Natural killer cell (primary cell): ENCODE measurements around the gene ZNF618. TPM values are rescaled to one million over a fixed set of nuclear protein-coding genes. Genes with fewer than 3 reads are reported as not detected.

Experiments
- ATAC-seq, 3 donors: fragments of 150-1000 bp in 2 of 3; fragments of 200-7000 bp in 1 of 3; cut with Tn5 transposase; 1 replicate in 1 of 3; 2 replicates in 2 of 3; pipeline ENCODE4 v1.10.0; 2021; ENCODE audit warnings: mild to moderate bottlenecking in 2 of 3, moderate library complexity in 2 of 3
- DNase-seq, 2 donors: peaks; one replicate each; pipeline versions ENCODE4 v3.0.0 to v3.0.0-alpha.2; 2013 to 2021; ENCODE audit warnings: mixed read lengths in 1 of 2
- H3K27ac ChIP-seq: one replicate; pipeline ENCODE4 v1.5.1; 2013; ENCODE audit warnings: mild to moderate bottlenecking, low read length
- H3K27me3 ChIP-seq: one replicate; pipeline ENCODE4 v1.6.1; 2013; ENCODE audit warnings: low read length; ENCODE audit not compliant: control insufficient read depth, insufficient read depth
- H3K36me3 ChIP-seq: one replicate; pipeline ENCODE4 v1.6.1; 2013; ENCODE audit warnings: low read length; ENCODE audit not compliant: control insufficient read depth, insufficient read depth
- H3K4me1 ChIP-seq: one replicate; pipeline ENCODE4 v1.6.1; 2013; ENCODE audit warnings: low read length; ENCODE audit not compliant: control insufficient read depth, insufficient read depth
- H3K4me3 ChIP-seq: one replicate; pipeline ENCODE4 v1.5.1; 2013; ENCODE audit warnings: low read length
- H3K9me3 ChIP-seq: one replicate; pipeline ENCODE4 v1.6.1; 2013; ENCODE audit warnings: low read length; ENCODE audit not compliant: control insufficient read depth, insufficient read depth
- H3K27ac Mint-ChIP-seq, 2 donors: one replicate each; pipeline ENCODE4 v1.8.0; 2022; ENCODE audit warnings: mild to moderate bottlenecking in 2 of 2, mixed read lengths in 2 of 2, moderate library complexity in 1 of 2
- H3K27me3 Mint-ChIP-seq, 2 donors: one replicate each; pipeline ENCODE4 v1.8.0; 2022; ENCODE audit warnings: low read depth in 2 of 2, mixed read lengths in 2 of 2
- H3K36me3 Mint-ChIP-seq: one replicate; pipeline ENCODE4 v1.8.0; 2022; ENCODE audit warnings: mixed read lengths
- H3K4me1 Mint-ChIP-seq, 2 donors: one replicate each; pipeline ENCODE4 v1.8.0; 2022; ENCODE audit warnings: mixed read lengths in 2 of 2
- H3K4me3 Mint-ChIP-seq: one replicate; pipeline ENCODE4 v1.8.0; 2022; ENCODE audit warnings: mild to moderate bottlenecking, moderate library complexity, mixed read lengths
- H3K9me3 Mint-ChIP-seq, 2 donors: one replicate each; pipeline ENCODE4 v1.8.0; 2022; ENCODE audit warnings: mixed read lengths in 2 of 2
- WGBS: methylation state at CpG from one replicate; pipeline ENCODE4 v1.1.7; 2013; ENCODE audit warnings: missing lambda C conversion rate; ENCODE audit not compliant: insufficient coverage; 5-methylcytosine and 5-hydroxymethylcytosine counted together
- intact Hi-C: fragments of 100-400 bp; cut with micrococcal nuclease; formaldehyde crosslinking; loops from one replicate; pipeline ENCODE4 v1.14.2; 2022
- total RNA-seq, 4 donors: library from RNA; stranded (reverse); fragments of 120-200 nt in 1 of 4; gene quantifications; one replicate each; pipeline versions ENCODE4 v1.2.3 to v1.2.4, GENCODE V29; 2013 to 2022
- TF ChIP-seq, protein P1 (sequence below): fragments of 200-600 bp; IDR thresholded peaks from one replicate; pipeline ENCODE4 v1.8.0; 2022; ENCODE audit warnings: antibody characterized with exemption

Gene ZNF618
- total RNA-seq, 3 donors from 2014 or later (not counting 1 experiment from before 2014, with no cell fraction given) = 9.2 to 10.7 (median 10.0) TPM

DNA sequence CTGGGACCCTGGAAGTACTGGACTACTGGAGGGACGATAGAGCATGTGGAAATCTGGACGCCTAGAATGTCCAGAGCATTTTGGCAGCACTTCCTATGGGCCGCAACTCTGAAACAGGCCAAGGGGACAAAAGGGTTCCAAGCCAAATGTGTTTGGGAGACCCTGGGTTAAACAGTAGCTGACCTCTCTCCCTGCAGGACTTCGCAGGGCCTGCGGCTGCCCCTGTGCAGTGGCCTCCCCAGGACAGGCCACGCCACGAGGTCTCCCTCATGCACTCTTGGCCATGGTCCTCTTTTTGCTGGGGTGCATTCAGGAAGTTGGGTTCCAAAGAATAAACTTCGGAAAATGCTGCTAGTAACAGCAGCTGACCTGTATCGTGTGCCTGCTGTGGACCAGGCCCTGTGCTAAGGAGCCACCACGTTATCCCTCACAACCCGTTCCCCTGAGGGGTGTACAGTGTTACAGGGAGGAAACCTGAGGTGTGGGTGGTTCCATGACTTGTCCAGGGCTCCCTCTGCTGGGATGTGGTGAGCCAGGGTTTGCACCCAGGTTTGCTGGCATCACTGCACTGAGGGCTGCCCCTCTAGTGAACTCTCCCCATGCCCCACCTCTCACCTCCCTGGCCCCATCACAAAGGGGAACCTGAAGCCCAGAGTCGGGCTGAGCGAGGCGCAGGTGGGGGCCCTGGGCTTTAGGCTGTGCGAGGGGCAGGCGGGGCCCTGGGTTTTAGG lies 122.6 kb downstream of the ZNF618 start:
- no peaks in the 10 kb centered on the region for H3K27me3 Mint-ChIP-seq
- intact Hi-C loops = no loop called here
- H3K27ac ChIP-seq = no peak overlapping the region
- no peaks in the 10 kb centered on the region for H3K36me3 Mint-ChIP-seq
- H3K4me3 Mint-ChIP-seq = no peak overlapping the region
- no peak for ATAC-seq
- H3K27ac Mint-ChIP-seq = no peak overlapping the region
- no peaks in the 10 kb centered on the region for H3K9me3 ChIP-seq
- H3K9me3 Mint-ChIP-seq = no peaks in the 10 kb centered on the region
- peak in 1 of 2 donors; percentile 10 for DNase-seq
- H3K36me3 ChIP-seq = no peaks in the 10 kb centered on the region
- no peak overlapping the region for H3K4me3 ChIP-seq
- peaks cover 4 to 7% of the 10 kb centered on the region in 2 donors for H3K4me1 Mint-ChIP-seq
- peaks cover 5% of the 10 kb centered on the region for H3K4me1 ChIP-seq
- H3K27me3 ChIP-seq = no peaks in the 10 kb centered on the region
- TF ChIP-seq, protein P1, sequence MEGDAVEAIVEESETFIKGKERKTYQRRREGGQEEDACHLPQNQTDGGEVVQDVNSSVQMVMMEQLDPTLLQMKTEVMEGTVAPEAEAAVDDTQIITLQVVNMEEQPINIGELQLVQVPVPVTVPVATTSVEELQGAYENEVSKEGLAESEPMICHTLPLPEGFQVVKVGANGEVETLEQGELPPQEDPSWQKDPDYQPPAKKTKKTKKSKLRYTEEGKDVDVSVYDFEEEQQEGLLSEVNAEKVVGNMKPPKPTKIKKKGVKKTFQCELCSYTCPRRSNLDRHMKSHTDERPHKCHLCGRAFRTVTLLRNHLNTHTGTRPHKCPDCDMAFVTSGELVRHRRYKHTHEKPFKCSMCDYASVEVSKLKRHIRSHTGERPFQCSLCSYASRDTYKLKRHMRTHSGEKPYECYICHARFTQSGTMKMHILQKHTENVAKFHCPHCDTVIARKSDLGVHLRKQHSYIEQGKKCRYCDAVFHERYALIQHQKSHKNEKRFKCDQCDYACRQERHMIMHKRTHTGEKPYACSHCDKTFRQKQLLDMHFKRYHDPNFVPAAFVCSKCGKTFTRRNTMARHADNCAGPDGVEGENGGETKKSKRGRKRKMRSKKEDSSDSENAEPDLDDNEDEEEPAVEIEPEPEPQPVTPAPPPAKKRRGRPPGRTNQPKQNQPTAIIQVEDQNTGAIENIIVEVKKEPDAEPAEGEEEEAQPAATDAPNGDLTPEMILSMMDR = no peak
- 86% methylated on average over 16 of the region's 16 CpGs for WGBS

DNA sequence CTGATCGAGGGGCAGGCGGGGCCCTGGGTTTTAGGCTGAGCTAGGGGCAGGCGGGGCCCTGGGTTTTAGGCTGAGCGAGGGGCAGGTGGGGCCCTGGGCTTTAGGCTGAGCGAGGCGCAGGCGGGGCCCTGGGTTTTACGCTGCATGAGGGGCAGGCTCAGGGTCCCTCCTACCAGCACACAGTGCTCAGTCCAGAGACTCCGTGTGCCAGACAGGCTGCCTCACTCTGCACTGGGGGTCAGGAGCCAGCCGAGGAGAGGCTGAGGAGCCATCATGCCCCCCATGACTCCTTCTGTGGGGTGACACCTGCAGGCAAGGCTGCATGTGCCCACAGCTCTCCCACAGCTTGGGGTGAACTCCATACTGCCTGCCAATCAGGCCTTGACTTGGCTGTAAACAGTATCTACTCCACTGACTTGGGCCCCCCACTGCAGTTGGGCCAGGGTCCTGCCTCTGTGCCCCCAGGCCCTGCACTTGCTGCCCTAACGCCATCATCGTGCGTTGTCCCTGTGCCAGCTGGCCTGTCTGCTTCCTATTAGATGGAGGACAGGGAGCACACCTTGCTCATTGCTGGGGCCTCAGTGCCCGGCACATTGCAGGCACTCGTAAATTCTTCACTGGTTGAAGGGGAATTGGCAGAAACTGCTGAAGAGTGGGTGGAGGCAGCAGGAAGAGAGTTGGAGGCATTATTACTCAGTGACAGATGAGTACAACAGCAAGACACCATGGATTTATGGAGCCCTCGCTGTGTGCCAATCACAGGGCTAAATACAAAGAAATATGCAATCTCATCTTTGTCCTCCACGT lies 123.3 kb downstream of the ZNF618 start:
- H3K9me3 ChIP-seq = no peaks in the 10 kb centered on the region
- intact Hi-C loops = no loop called here
- 87% methylated on average over 17 of the region's 17 CpGs for WGBS
- no peaks in the 10 kb centered on the region for H3K4me1 ChIP-seq
- H3K36me3 ChIP-seq = no peaks in the 10 kb centered on the region
- Mint-ChIP-seq H3K27me3 (no peaks in the 10 kb centered on the region), H3K36me3 (no peaks in the 10 kb centered on the region), H3K4me1 (no peaks in the 10 kb centered on the region), H3K27ac (no peak overlapping the region), H3K9me3 (no peaks in the 10 kb centered on the region), H3K4me3 (no peak overlapping the region)
- no peaks in the 10 kb centered on the region for H3K27me3 ChIP-seq
- TF ChIP-seq, protein P1 = no peak
- DNase-seq (peak in 1 of 2 donors; percentile 9), ATAC-seq (no peak)
- no peak overlapping the region for H3K4me3 ChIP-seq
- H3K27ac ChIP-seq = no peak overlapping the region

DNA sequence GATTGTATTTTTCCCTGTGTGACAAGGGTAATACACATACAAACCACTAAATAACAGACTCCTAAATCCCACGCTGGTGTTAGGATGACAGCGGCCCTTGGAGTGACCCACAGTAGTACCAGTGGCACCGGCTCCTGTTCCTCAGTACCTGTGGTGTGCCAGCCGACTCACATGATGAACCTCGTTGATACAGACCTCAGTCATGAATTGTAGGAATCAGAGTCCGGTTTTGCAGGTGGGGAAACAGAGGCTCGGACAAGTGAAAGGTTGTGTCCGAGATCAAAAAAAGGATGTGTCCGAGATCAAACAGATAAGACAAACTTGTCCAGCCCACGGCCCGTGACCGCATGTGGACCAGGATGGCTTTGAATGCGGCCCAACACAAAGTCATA lies 124.0 kb downstream of the ZNF618 start:
- TF ChIP-seq, protein P1 = no peak
- Mint-ChIP-seq H3K36me3 (no peaks in the 10 kb centered on the region), H3K4me1 (no peaks in the 10 kb centered on the region), H3K27me3 (no peaks in the 10 kb centered on the region), H3K9me3 (no peaks in the 10 kb centered on the region), H3K4me3 (no peak overlapping the region), H3K27ac (no peak overlapping the region)
- no peak overlapping the region for H3K4me3 ChIP-seq
- H3K4me1 ChIP-seq = no peaks in the 10 kb centered on the region
- intact Hi-C loops = no loop called here
- H3K27me3 ChIP-seq = no peaks in the 10 kb centered on the region
- WGBS = 83% methylated on average over 12 of the region's 13 CpGs
- no peaks in the 10 kb centered on the region for H3K9me3 ChIP-seq
- H3K36me3 ChIP-seq = no peaks in the 10 kb centered on the region
- no peak overlapping the region for H3K27ac ChIP-seq
- no peak for ATAC-seq
- DNase-seq = no peak
